ENCODE measurements around the gene EDN3. TPM values are rescaled to one million over a fixed set of nuclear protein-coding genes. Genes with fewer than 3 reads are reported as not detected.

Gene EDN3
- total and polyA plus RNA-seq, 2 of the 8 experiments (the other 6 are each of a cell fraction or from before 2014, with no cell fraction given) = 0.17 to 0.38 TPM

DNA sequence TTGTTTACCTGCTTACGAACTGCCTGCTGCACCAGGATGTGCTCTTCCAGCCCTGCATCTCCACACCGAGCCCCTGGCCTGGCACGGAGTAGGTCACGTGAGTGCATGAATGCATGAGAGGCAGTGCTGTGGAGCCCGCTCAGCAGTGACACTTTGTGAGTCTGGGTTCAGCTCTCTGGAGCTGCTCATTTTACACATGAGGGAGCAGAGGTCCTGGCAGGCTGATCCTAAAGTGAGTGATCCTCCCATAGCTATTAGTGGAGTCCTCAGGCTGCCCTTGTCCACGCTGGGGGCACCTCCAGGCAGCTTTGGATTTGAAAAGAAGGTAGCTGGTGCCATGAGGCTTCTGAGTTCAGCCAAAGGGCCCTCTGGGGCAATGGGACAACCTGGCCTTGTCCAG lies 64.2 kb downstream of the EDN3 start (continued):
- TF ChIP-seq EP300 (IDR thresholded peaks at IDR 0.05; ENCODE audit: borderline replicate concordance in 1 of 2, low read depth in 2 of 2, low read length in 2 of 2) = no peak
- no peak for TF ChIP-seq SIN3A (conservative IDR thresholded peaks at IDR 0.05 in 1 of 2, IDR thresholded peaks at IDR 0.05 in 1 of 2; ENCODE audit: low read depth in 1 of 2, low read length in 2 of 2)
- no peak for TF ChIP-seq RBBP5 (IDR thresholded peaks at IDR 0.05; ENCODE audit: borderline replicate concordance, low read depth, low read length)
- TF ChIP-seq CEBPB (IDR thresholded peaks at IDR 0.05; ENCODE audit: low read depth, low read length) = no peak
- no peak for TF ChIP-seq SP2 (IDR thresholded peaks at IDR 0.05; ENCODE audit: low read length)
- no peak for TF ChIP-seq TAF1 (IDR thresholded peaks at IDR 0.05; ENCODE audit: low read depth, low read length)
- no peak for TF ChIP-seq RNF2 (IDR thresholded peaks at IDR 0.05; ENCODE audit: borderline replicate concordance, low read depth, low read length, missing control alignments, poor library complexity, severe bottlenecking)
- no peak for TF ChIP-seq BACH1 (IDR thresholded peaks at IDR 0.05; ENCODE audit: low read length)
